Endothelial cell of umbilical vein (primary cell): ENCODE measurements around the gene CES4A. TPM values are rescaled to one million over a fixed set of nuclear protein-coding genes. Genes with fewer than 3 reads are reported as not detected.

ENCODE experiments used
- BruUV-seq: library from RNA; stranded (reverse); fragments of 400-500 nt; replicated peaks from 2 replicates; lab custom pipeline; 2021; lab: Mats Ljungman, UMichigan
- CTCF ChIA-PET: fragments of 300-600, 350-600 bp; sonication (Branson Sonifier 250); formaldehyde crosslinking; loops from one replicate; lab custom pipeline; 2021; ENCODE audit warnings: antibody characterized with exemption, inconsistent platforms; lab: Charles Lee
- POLR2A ChIA-PET: fragments of 300-600, 350-600 bp; sonication (Branson Sonifier 250); formaldehyde crosslinking; loops from one replicate; lab custom pipeline; 2021; ENCODE audit warnings: antibody characterized with exemption, inconsistent platforms; lab: Charles Lee
- DNase-seq: peaks from one replicate; pipeline ENCODE4 v3.0.0-alpha.2; 2011; ENCODE audit warnings: low read depth, low spot score
- FAIRE-seq: peaks from 2 replicates; lab custom pipeline; 2011; peaks lifted over from hg19 to GRCh38; lab: Jason Lieb, UNC
- H2AFZ ChIP-seq: 2 replicates; pipeline ENCODE4 v1.6.0; 2012; ENCODE audit warnings: low read depth, low read length, control low read depth, inconsistent platforms
- H3K27ac ChIP-seq: 2 replicates; pipeline ENCODE4 v1.5.1; 2011; ENCODE audit warnings: low read depth, mild to moderate bottlenecking, control low read depth, low read length, moderate library complexity; ENCODE audit not compliant: insufficient read depth
- H3K27me3 ChIP-seq, 2 experiments: 2 replicates each; pipeline versions ENCODE4 v1.6.0 to v1.6.1; 2011; ENCODE audit warnings: low read length in 2 of 2, mixed read lengths in 1 of 2; ENCODE audit not compliant: control insufficient read depth in 2 of 2, insufficient read depth in 2 of 2
- H3K36me3 ChIP-seq, 2 experiments: 2 replicates in 1 of 2; 3 replicates in 1 of 2; pipeline ENCODE4 v1.5.1; 2011; ENCODE audit warnings: low read length in 2 of 2, mild to moderate bottlenecking in 1 of 2, moderate library complexity in 1 of 2; ENCODE audit not compliant: control insufficient read depth in 2 of 2, insufficient read depth in 2 of 2; ENCODE audit errors: extremely low read depth in 1 of 2
- H3K4me1 ChIP-seq: 3 replicates; pipeline ENCODE4 v1.5.1; 2011; ENCODE audit warnings: mild to moderate bottlenecking, low read length; ENCODE audit not compliant: control insufficient read depth, insufficient read depth; ENCODE audit errors: extremely low read depth
- H3K4me2 ChIP-seq: 2 replicates; pipeline ENCODE4 v1.6.1; 2011; ENCODE audit warnings: low read length, control low read depth, mixed read lengths; ENCODE audit not compliant: insufficient read depth
- H3K4me3 ChIP-seq, 3 experiments: fragments of 200-600 bp in 1 of 3; sonication (generic), shearing (Covaris generic) in 1 of 3; replicated peaks in 1 of 3; 2 replicates each; pipeline ENCODE4 v1.5.1; 2011 to 2016; ENCODE audit warnings: control low read depth in 3 of 3, low read length in 3 of 3, mild to moderate bottlenecking in 2 of 3, inconsistent platforms in 1 of 3, low read depth in 1 of 3, moderate library complexity in 1 of 3; ENCODE audit not compliant: insufficient read depth in 1 of 3
- H3K79me2 ChIP-seq: 2 replicates; pipeline ENCODE4 v1.6.0; 2012; ENCODE audit warnings: low read length, inconsistent platforms; ENCODE audit not compliant: control insufficient read depth, insufficient read depth
- H3K9ac ChIP-seq: replicated peaks from 2 replicates; pipeline ENCODE3; 2011; ENCODE audit warnings: low read length, control low read depth; ENCODE audit not compliant: insufficient read depth; ENCODE audit errors: extremely low read depth
- H3K9me1 ChIP-seq: replicated peaks from 3 replicates; pipeline ENCODE4 v1.6.0; 2011; ENCODE audit warnings: mild to moderate bottlenecking, low read length; ENCODE audit not compliant: control insufficient read depth, insufficient read depth; ENCODE audit errors: extremely low read depth
- H3K9me3 ChIP-seq: replicated peaks from 2 replicates; pipeline ENCODE4 v1.5.1; 2012; ENCODE audit warnings: low read length, inconsistent platforms; ENCODE audit not compliant: control insufficient read depth, insufficient read depth
- H4K20me1 ChIP-seq: replicated peaks from 2 replicates; pipeline ENCODE3; 2011; ENCODE audit warnings: mild to moderate bottlenecking, low read length; ENCODE audit not compliant: control insufficient read depth, insufficient read depth; ENCODE audit errors: extremely low read depth
- CTCF ChIP-seq, 2 donors: IDR thresholded peaks; 1 replicate in 1 of 2; 2 replicates in 1 of 2; pipeline ENCODE4 v1.5.1; 2011; ENCODE audit warnings: low read length in 2 of 2, mild to moderate bottlenecking in 2 of 2, moderate library complexity in 2 of 2, control low read depth in 1 of 2, inconsistent platforms in 1 of 2, low read depth in 1 of 2; ENCODE audit not compliant: insufficient read depth in 1 of 2; ENCODE audit errors: extremely low read depth in 1 of 2
- EZH2 ChIP-seq: IDR thresholded peaks from 2 replicates; pipeline ENCODE4 v1.6.1; 2012; ENCODE audit warnings: borderline replicate concordance, low read depth, mild to moderate bottlenecking, moderate library complexity, low read length, inconsistent platforms; ENCODE audit not compliant: severe bottlenecking
- FOS ChIP-seq: IDR thresholded peaks from 2 replicates; pipeline ENCODE4 v1.6.1; 2011; ENCODE audit warnings: mild to moderate bottlenecking, low read length, moderate library complexity, borderline replicate concordance; ENCODE audit not compliant: insufficient read depth
- GATA2 ChIP-seq: IDR thresholded peaks from 2 replicates; pipeline ENCODE4 v1.7.0; 2011; ENCODE audit warnings: low read depth, mild to moderate bottlenecking, moderate library complexity, mixed read lengths, low read length; ENCODE audit not compliant: insufficient read length, insufficient read depth
- JUN ChIP-seq: IDR thresholded peaks from 2 replicates; pipeline ENCODE4 v1.6.1; 2011; ENCODE audit warnings: borderline replicate concordance, low read depth; ENCODE audit not compliant: insufficient read length, insufficient read depth
- MAX ChIP-seq: IDR thresholded peaks from 2 replicates; pipeline ENCODE4 v1.6.1; 2011; ENCODE audit not compliant: insufficient read depth, insufficient read length
- MYC ChIP-seq: IDR thresholded peaks from one replicate; pipeline ENCODE4 v1.6.1; 2011; ENCODE audit warnings: mild to moderate bottlenecking, low read depth, low read length
- POLR2A ChIP-seq: IDR thresholded peaks from 2 replicates; pipeline ENCODE4 v1.6.1; 2012; ENCODE audit warnings: low read depth, mild to moderate bottlenecking, control low read depth, low read length
- POLR2AphosphoS5 ChIP-seq: IDR thresholded peaks from 2 replicates; pipeline ENCODE4 v1.6.1; 2012; ENCODE audit warnings: low read depth, mild to moderate bottlenecking, control low read depth, low read length, moderate library complexity; ENCODE audit not compliant: insufficient read depth
- dilution Hi-C: fragments of 300-500 bp; cut with MboI; formaldehyde crosslinking; loops from one replicate; pipeline ENCODE4 v1.15.0; 2019; ENCODE audit warnings: low sequenced_read_pairs; ENCODE audit not compliant: extremely low pct_ligation_motif_present
- intact Hi-C: fragments of 100-400 bp; cut with micrococcal nuclease; formaldehyde crosslinking; loops from one replicate; pipeline ENCODE4 v1.10.0; 2022
- polyA plus RNA-seq, 4 experiments: library from polyadenylated mRNA; depleted of rRNA in 3 of 4; stranded (reverse) in 3 of 4; unstranded in 1 of 4; fragments of >200 nt; gene quantifications; 2 replicates each; pipeline versions ENCODE4 v1.2.1 to v1.2.3, GENCODE V29; 2011 to 2012; ENCODE audit warnings: missing spikeins in 1 of 4
- total RNA-seq: library from RNA; stranded (reverse); gene quantifications from 2 replicates; pipeline ENCODE4 v1.2.3, GENCODE V29; 2021

CES4A gene
- total and polyA plus RNA-seq, 2 donors (not counting 3 experiments of a cell fraction or from before 2014, with no cell fraction given) = 5.4 to 13.3 TPM

GRCh38 chr16:67017421-67017750 lies 29.0 kb downstream of the CES4A start:
- dilution Hi-C loops (no loop called here), intact Hi-C loops (no loop called here)
- peaks cover 4% of the 10 kb centered on the region for H3K4me1 ChIP-seq
- no peak overlapping the region for H3K4me3 ChIP-seq
- no TSS peak for BruUV-seq
- H3K36me3 ChIP-seq = no peaks in the 10 kb centered on the region
- H3K9me1 ChIP-seq = no peaks in the 10 kb centered on the region
- H2AFZ ChIP-seq = no peak overlapping the region
- DNase-seq (no peak), FAIRE-seq (no peak)
- no peaks in the 10 kb centered on the region for H3K79me2 ChIP-seq
- H3K9ac ChIP-seq = no peak overlapping the region
- no peak overlapping the region for H3K4me2 ChIP-seq
- H4K20me1 ChIP-seq = no peaks in the 10 kb centered on the region
- no peaks in the 10 kb centered on the region for H3K27me3 ChIP-seq
- no peaks in the 10 kb centered on the region for H3K9me3 ChIP-seq
- ChIA-PET CTCF (interaction anchor here (0.7 to 9.1 kb wide), 50 partner anchors 8 to 243 kb away, joined by 3 to 302 read pairs (median 5); partner anchors contain the start of genes B3GNT9, CBFB, CDH16 and CES3), POLR2A (interaction anchor here (2.1 kb wide), 1 partner anchor 10 kb away, joined by 7 read pairs; no protein-coding TSS in a partner anchor)
- TF ChIP-seq MAX (no peak), MYC (no peak), CTCF (IDR thresholded peaks at IDR 0.05; ENCODE audit: extremely low read depth in 1 of 2, insufficient read depth in 1 of 2, low read depth in 1 of 2, low read length in 2 of 2) (no peak), JUN (no peak), GATA2 (no peak), POLR2AphosphoS5 (no peak), POLR2A (no peak), EZH2 (no peak), FOS (no peak)
- H3K27ac ChIP-seq = no peak overlapping the region
